IMR-90 (cell line): ENCODE results near the gene SRPK2. TPM values are rescaled to one million over a fixed set of nuclear protein-coding genes. Genes with fewer than 3 reads are reported as not detected.

ENCODE experiments used
- ATAC-seq: fragments of 200-7000 bp; cut with Tn5 transposase; 2 replicates; pipeline ENCODE4 v1.9.1; 2020; ENCODE audit warnings: low read depth, mild to moderate bottlenecking, moderate library complexity
- BruUV-seq: library from RNA; stranded (reverse); fragments of 400-500 nt; replicated peaks from 2 replicates; lab custom pipeline; 2021; lab: Mats Ljungman, UMichigan
- CTCF ChIA-PET: fragments of 300-600 bp; formaldehyde crosslinking; extraction: SDS; loops from one replicate; lab custom pipeline; 2021; ENCODE audit warnings: antibody characterized with exemption; lab: Yijun Ruan, JAX
- POLR2A ChIA-PET: fragments of 300-600 bp; sonication (Branson Sonifier 250); formaldehyde crosslinking; loops from one replicate; lab custom pipeline; 2022; ENCODE audit warnings: antibody characterized with exemption; ENCODE audit not compliant: unreplicated experiment; lab: Charles Lee
- DNase-seq: peaks from one replicate; pipeline ENCODE4 v3.0.0; 2013
- H2AFZ ChIP-seq: replicated peaks from 2 replicates; pipeline ENCODE3; 2013; ENCODE audit warnings: low read length, mild to moderate bottlenecking; ENCODE audit not compliant: poor library complexity
- H2AK5ac ChIP-seq: 2 replicates; pipeline ENCODE4 v1.6.1; 2013; ENCODE audit warnings: low read depth, low read length, inconsistent platforms
- H2AK9ac ChIP-seq: replicated peaks from 2 replicates; pipeline ENCODE3; 2013; ENCODE audit warnings: mild to moderate bottlenecking, low read depth, low read length, moderate library complexity; ENCODE audit not compliant: poor library complexity
- H2BK120ac ChIP-seq: 2 replicates; pipeline ENCODE4 v1.6.1; 2013; ENCODE audit warnings: low read depth, low read length, inconsistent platforms
- H2BK15ac ChIP-seq: 3 replicates; pipeline ENCODE4 v1.6.1; 2013; ENCODE audit warnings: low read depth, low read length, inconsistent platforms
- H2BK20ac ChIP-seq: 2 replicates; pipeline ENCODE4 v1.6.1; 2013; ENCODE audit warnings: low read depth, mild to moderate bottlenecking, inconsistent platforms, low read length, moderate library complexity
- H2BK5ac ChIP-seq: 2 replicates; pipeline ENCODE4 v1.6.1; 2013; ENCODE audit warnings: mild to moderate bottlenecking, low read depth, low read length, inconsistent platforms; ENCODE audit not compliant: poor library complexity, severe bottlenecking
- H3K14ac ChIP-seq: replicated peaks from 2 replicates; pipeline ENCODE4 v1.6.1; 2013; ENCODE audit warnings: low read depth, low read length, inconsistent platforms
- H3K18ac ChIP-seq: 2 replicates; pipeline ENCODE4 v1.6.1; 2013; ENCODE audit warnings: low read depth, low read length, control low read depth
- H3K23ac ChIP-seq: 2 replicates; pipeline ENCODE4 v1.6.1; 2013; ENCODE audit warnings: low read depth, low read length, inconsistent platforms
- H3K27ac ChIP-seq: 2 replicates; pipeline ENCODE4 v1.5.1; 2013; ENCODE audit warnings: mild to moderate bottlenecking, control low read depth, low read length; ENCODE audit not compliant: insufficient read depth
- H3K27me3 ChIP-seq: 2 replicates; pipeline ENCODE4 v1.6.1; 2013; ENCODE audit warnings: low read length; ENCODE audit not compliant: control insufficient read depth, insufficient read depth
- H3K36me3 ChIP-seq: 2 replicates; pipeline ENCODE4 v1.6.1; 2013; ENCODE audit warnings: low read length, mixed read lengths; ENCODE audit not compliant: control insufficient read depth, insufficient read depth
- H3K4ac ChIP-seq: 2 replicates; pipeline ENCODE4 v1.6.1; 2013; ENCODE audit warnings: low read depth, low read length, inconsistent platforms
- H3K4me1 ChIP-seq: 2 replicates; pipeline ENCODE4 v1.6.1; 2013; ENCODE audit warnings: low read length, mixed read lengths; ENCODE audit not compliant: control insufficient read depth, insufficient read depth
- H3K4me2 ChIP-seq: 2 replicates; pipeline ENCODE4 v1.6.1; 2013; ENCODE audit warnings: low read depth, mild to moderate bottlenecking, control low read depth, low read length, moderate library complexity
- H3K4me3 ChIP-seq: 2 replicates; pipeline ENCODE4 v1.5.1; 2013; ENCODE audit warnings: low read depth, mild to moderate bottlenecking, control low read depth, low read length, moderate library complexity; ENCODE audit not compliant: insufficient read depth
- H3K56ac ChIP-seq: 2 replicates; pipeline ENCODE4 v1.6.1; 2013; ENCODE audit warnings: low read length, inconsistent platforms; ENCODE audit not compliant: insufficient read depth; ENCODE audit errors: extremely low read depth
- H3K79me1 ChIP-seq, 2 experiments: 2 replicates each; pipeline ENCODE4 v1.6.1; 2013; ENCODE audit warnings: low read length in 2 of 2, inconsistent platforms in 1 of 2, low read depth in 1 of 2
- H3K9ac ChIP-seq: 2 replicates; pipeline ENCODE4 v1.6.1; 2013; ENCODE audit warnings: low read depth, low read length, control low read depth
- H3K9me1 ChIP-seq: 2 replicates; pipeline ENCODE4 v1.6.1; 2013; ENCODE audit warnings: low read length, inconsistent platforms; ENCODE audit not compliant: insufficient read depth
- H3K9me3 ChIP-seq: 2 replicates; pipeline ENCODE4 v1.6.1; 2013; ENCODE audit warnings: low read length; ENCODE audit not compliant: control insufficient read depth, insufficient read depth
- H4K20me1 ChIP-seq: 2 replicates; pipeline ENCODE4 v1.6.1; 2013; ENCODE audit warnings: low read length, inconsistent platforms; ENCODE audit not compliant: insufficient read depth
- H4K5ac ChIP-seq: 2 replicates; pipeline ENCODE4 v1.6.1; 2013; ENCODE audit warnings: mild to moderate bottlenecking, low read depth, low read length, control low read depth
- H4K8ac ChIP-seq, 2 experiments: 2 replicates each; pipeline ENCODE4 v1.6.1; 2013; ENCODE audit warnings: low read depth in 2 of 2, low read length in 2 of 2, control low read depth in 1 of 2, inconsistent platforms in 1 of 2
- H4K91ac ChIP-seq: 2 replicates; pipeline ENCODE4 v1.6.1; 2013; ENCODE audit warnings: low read depth, low read length, inconsistent platforms; ENCODE audit not compliant: insufficient read depth
- CEBPB ChIP-seq: IDR thresholded peaks from 2 replicates; pipeline ENCODE4 v1.6.1; 2012; ENCODE audit warnings: low read depth, low read length, improper control_type of control experiment
- MAZ ChIP-seq: IDR thresholded peaks from 2 replicates; pipeline ENCODE4 v1.6.1; 2012; ENCODE audit warnings: low read depth, mild to moderate bottlenecking, low read length, improper control_type of control experiment, moderate library complexity, borderline replicate concordance
- RAD21 ChIP-seq: IDR thresholded peaks from 2 replicates; pipeline ENCODE4 v1.6.1; 2012; ENCODE audit warnings: low read length, improper control_type of control experiment
- SMC3 ChIP-seq: fragments of 150-350 bp; IDR thresholded peaks from 2 replicates; pipeline ENCODE4 v1.6.1; 2016; ENCODE audit warnings: low read depth, mild to moderate bottlenecking, antibody characterized with exemption, low read length, moderate library complexity
- WGBS, 2 experiments: methylation state at CpG; one replicate each; pipeline versions ENCODE4 v1.1.5 to v1.1.7; 2013; ENCODE audit warnings: missing lambda C conversion rate in 2 of 2; ENCODE audit not compliant: insufficient read length in 1 of 2; ENCODE audit errors: extremely low coverage in 2 of 2; 5-methylcytosine and 5-hydroxymethylcytosine counted together
- dilution Hi-C: fragments of 300-500 bp; cut with HindIII; formaldehyde crosslinking; loops from one replicate; pipeline ENCODE4 v1.14.3; 2018; ENCODE audit warnings: low sequenced_read_pairs; ENCODE audit not compliant: unreplicated experiment
- in situ Hi-C: fragments of 300-500 bp; cut with MboI; formaldehyde crosslinking; loops from 3 replicates; pipeline ENCODE4 v1.14.3; 2019; ENCODE audit warnings: low sequenced_read_pairs, inconsistent platforms, mixed read lengths
- intact Hi-C: fragments of 100-400 bp; cut with micrococcal nuclease; formaldehyde crosslinking; loops from 2 replicates; pipeline ENCODE4 v1.10.0; 2022
- polyA plus RNA-seq, 3 experiments: library from polyadenylated mRNA; depleted of rRNA; stranded (reverse); fragments of >200 nt; gene quantifications; 2 replicates each; pipeline ENCODE4 v1.2.3, GENCODE V29; 2012; ENCODE audit warnings: low replicate concordance in 1 of 3
- total RNA-seq: library from RNA; depleted of rRNA; stranded (reverse); fragments of >200 nt; gene quantifications from 2 replicates; pipeline ENCODE4 v1.2.3, GENCODE V29; 2012
- TF ChIP-seq, protein P1 (sequence below): fragments of 150-350 bp; IDR thresholded peaks from 2 replicates; pipeline ENCODE4 v1.6.1; 2016; ENCODE audit warnings: low read depth, mild to moderate bottlenecking, low read length, moderate library complexity, borderline replicate concordance
- TF ChIP-seq, protein P2 (sequence below): conservative IDR thresholded peaks from 2 replicates; pipeline ENCODE4 v1.5.1; 2012; ENCODE audit warnings: mild to moderate bottlenecking, low read depth, low read length, improper control_type of control experiment

The SRPK2 gene
- total and polyA plus RNA-seq, 2 of the 4 experiments (the other 2 are of a cell fraction) = 13.2 to 33.0 TPM

DNA sequence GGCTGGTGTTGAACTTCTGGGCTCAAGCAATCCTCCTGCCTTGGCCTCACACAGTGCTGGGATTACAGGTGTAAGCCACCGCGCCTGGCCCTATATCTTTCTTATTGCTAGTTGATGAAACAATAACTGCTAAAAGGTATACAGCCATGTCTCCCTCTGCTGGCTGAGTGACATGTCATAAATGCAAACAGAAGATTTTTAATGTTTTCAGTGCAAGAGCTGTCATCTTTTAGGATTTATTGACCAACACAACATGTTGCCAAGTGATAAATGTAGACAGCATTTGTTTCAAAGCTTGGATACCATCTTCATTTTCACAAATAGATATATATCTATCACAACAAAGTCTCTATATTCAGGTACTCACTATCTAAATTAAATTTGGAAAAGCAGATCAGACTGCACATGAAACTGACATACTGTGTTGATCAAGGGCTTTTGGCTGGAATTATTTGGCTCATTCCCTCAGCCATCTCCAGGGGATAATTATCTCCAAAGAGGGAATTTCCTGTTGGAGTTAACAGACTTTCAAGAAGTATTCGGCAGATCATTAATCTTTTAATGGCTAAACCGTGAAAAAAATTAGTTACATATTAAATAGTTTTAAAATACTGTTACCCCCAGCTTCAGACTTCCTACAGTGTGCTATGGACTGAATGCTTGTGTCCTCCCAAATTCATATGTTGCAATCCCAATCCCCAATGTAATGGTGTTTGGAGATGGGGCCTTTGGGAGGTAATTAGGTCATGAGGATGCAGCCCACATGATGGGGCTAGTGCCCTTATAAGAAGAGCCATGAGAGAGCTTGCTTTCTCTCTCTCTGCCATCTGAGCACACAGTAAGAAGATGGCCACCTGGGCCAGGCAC is 41.3 kb upstream of the SRPK2 start:
- H2BK20ac ChIP-seq = no peak overlapping the region
- ChIA-PET CTCF (interaction anchor here (0.6 to 1.2 kb wide), 2 partner anchors 55 to 449 kb away, joined by 3 to 4 read pairs; no protein-coding TSS in a partner anchor), POLR2A (no interaction called here)
- H3K27me3 ChIP-seq = no peaks in the 10 kb centered on the region
- H2AK5ac ChIP-seq = no peak overlapping the region
- in situ Hi-C loops = no loop called here
- no peak overlapping the region for H4K91ac ChIP-seq
- TF ChIP-seq, protein P1, sequence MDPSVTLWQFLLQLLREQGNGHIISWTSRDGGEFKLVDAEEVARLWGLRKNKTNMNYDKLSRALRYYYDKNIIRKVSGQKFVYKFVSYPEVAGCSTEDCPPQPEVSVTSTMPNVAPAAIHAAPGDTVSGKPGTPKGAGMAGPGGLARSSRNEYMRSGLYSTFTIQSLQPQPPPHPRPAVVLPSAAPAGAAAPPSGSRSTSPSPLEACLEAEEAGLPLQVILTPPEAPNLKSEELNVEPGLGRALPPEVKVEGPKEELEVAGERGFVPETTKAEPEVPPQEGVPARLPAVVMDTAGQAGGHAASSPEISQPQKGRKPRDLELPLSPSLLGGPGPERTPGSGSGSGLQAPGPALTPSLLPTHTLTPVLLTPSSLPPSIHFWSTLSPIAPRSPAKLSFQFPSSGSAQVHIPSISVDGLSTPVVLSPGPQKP = no peak
- TF ChIP-seq, protein P2, sequence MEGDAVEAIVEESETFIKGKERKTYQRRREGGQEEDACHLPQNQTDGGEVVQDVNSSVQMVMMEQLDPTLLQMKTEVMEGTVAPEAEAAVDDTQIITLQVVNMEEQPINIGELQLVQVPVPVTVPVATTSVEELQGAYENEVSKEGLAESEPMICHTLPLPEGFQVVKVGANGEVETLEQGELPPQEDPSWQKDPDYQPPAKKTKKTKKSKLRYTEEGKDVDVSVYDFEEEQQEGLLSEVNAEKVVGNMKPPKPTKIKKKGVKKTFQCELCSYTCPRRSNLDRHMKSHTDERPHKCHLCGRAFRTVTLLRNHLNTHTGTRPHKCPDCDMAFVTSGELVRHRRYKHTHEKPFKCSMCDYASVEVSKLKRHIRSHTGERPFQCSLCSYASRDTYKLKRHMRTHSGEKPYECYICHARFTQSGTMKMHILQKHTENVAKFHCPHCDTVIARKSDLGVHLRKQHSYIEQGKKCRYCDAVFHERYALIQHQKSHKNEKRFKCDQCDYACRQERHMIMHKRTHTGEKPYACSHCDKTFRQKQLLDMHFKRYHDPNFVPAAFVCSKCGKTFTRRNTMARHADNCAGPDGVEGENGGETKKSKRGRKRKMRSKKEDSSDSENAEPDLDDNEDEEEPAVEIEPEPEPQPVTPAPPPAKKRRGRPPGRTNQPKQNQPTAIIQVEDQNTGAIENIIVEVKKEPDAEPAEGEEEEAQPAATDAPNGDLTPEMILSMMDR = peak; percentile 53
- TF ChIP-seq RAD21 = peak; percentile 49
- 0 out of 2 replicates have a peak, but pooled peaks have one; percentile 15 for TF ChIP-seq CEBPB
- TF ChIP-seq MAZ = no peak
- peak; percentile 51 for TF ChIP-seq SMC3
- no peak overlapping the region for H3K4ac ChIP-seq
- no CpG with 5 or more reads among the region's 4 CpGs for WGBS, 2 experiments
- BruUV-seq = no TSS peak
- ATAC-seq = peak; percentile 46
- H3K9me1 ChIP-seq = no peaks in the 10 kb centered on the region
- no peaks in the 10 kb centered on the region for H3K4me1 ChIP-seq
- no peak overlapping the region for H3K23ac ChIP-seq
- no peaks in the 10 kb centered on the region for H3K36me3 ChIP-seq
- H2BK5ac ChIP-seq = no peak overlapping the region
- H3K9me3 ChIP-seq = no peaks in the 10 kb centered on the region
- no peak overlapping the region for H3K27ac ChIP-seq
- no peak overlapping the region for H3K14ac ChIP-seq
- H4K20me1 ChIP-seq = no peaks in the 10 kb centered on the region
- no peak overlapping the region for H3K18ac ChIP-seq
- H4K5ac ChIP-seq = no peak overlapping the region
- no peak overlapping the region for H2AK9ac ChIP-seq
- dilution Hi-C loops = no loop called here
- no peak overlapping the region for H4K8ac ChIP-seq
- H3K9ac ChIP-seq = no peak overlapping the region
- peak; percentile 47 for DNase-seq
- peak overlapping the region; percentile 17 for H2AFZ ChIP-seq
- no peaks in the 10 kb centered on the region for H3K79me1 ChIP-seq
- H3K4me2 ChIP-seq = no peak overlapping the region
- no peak overlapping the region for H3K56ac ChIP-seq
- intact Hi-C loops = loop anchor here (1.0 kb wide), 1 partner anchor 507 kb away; no protein-coding TSS in a partner anchor
- H2BK120ac ChIP-seq = no peak overlapping the region
- H3K4me3 ChIP-seq = no peak overlapping the region
- H2BK15ac ChIP-seq = no peak overlapping the region
